H54 (cell line): ENCODE measurements around the gene C12orf75.

Experiments
- DNase-seq: peaks from one replicate; pipeline ENCODE4 v3.0.0; 2011; ENCODE audit warnings: low spot score, mixed read lengths; ENCODE audit not compliant: insufficient read length
- FAIRE-seq: peaks from 3 replicates; lab custom pipeline; 2011; peaks lifted over from hg19 to GRCh38; lab: Jason Lieb, UNC
- POLR2A ChIP-seq: IDR thresholded peaks from 2 replicates; pipeline ENCODE4 v1.6.1; 2011; ENCODE audit warnings: low read depth, mild to moderate bottlenecking, low read length

The C12orf75 gene

GRCh38 chr12:105352052-105352451 lies 21.6 kb downstream of the C12orf75 start:
- TF ChIP-seq POLR2A = no peak
- DNase-seq (no peak), FAIRE-seq (no peak)

GRCh38 chr12:105352940-105353635 lies 22.6 kb downstream of the C12orf75 start:
- DNase-seq (no peak), FAIRE-seq (no peak)
- no peak for TF ChIP-seq POLR2A

DNA sequence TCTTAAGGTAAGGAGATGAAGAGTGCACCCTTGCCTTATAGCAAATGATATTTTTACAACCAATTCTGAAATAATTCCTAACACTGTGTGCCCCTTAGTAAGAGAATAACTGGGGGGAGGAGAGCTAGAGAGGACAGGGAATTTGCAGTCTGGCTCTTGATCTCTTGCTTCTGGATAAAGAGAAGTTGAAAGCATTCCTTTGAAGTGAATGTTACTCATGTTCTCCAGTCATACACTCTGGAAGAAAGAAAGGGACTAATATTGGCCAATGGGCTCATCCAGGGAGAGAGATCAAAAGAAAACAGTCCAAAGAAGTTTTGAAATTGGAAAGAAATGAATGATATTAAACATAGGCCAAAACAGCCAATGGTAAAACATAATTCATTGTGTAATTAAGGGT lies 25.3 kb downstream of the C12orf75 start:
- peak; percentile 55 for FAIRE-seq
- no peak for TF ChIP-seq POLR2A
- no peak for DNase-seq

DNA sequence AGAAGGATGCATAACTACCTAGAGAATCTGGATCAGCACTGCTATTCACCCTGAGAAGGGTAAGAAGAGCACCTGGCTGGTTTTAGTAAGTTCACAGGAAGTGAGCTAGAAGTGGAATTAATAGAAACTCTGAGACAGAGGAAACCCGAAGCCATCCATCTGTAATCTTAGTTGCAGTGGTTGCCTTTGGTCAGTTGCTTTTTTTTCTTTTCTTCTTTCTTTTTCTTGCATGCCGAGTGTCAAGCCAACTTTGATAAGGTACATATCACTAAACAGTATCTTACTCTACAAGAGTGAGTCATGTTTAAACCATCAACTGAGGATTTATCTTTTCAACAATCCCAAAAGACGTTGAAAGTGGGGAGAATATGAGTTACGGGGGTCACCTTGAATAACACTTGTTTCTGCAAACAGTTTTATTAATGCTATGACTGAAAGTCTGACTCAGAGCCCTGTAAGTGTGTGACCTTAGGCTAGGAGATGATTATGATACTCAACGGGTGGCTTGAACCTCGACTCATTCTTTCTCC lies 26.7 kb downstream of the C12orf75 start:
- FAIRE-seq = peak; percentile 75
- DNase-seq = no peak
- TF ChIP-seq POLR2A = no peak

DNA sequence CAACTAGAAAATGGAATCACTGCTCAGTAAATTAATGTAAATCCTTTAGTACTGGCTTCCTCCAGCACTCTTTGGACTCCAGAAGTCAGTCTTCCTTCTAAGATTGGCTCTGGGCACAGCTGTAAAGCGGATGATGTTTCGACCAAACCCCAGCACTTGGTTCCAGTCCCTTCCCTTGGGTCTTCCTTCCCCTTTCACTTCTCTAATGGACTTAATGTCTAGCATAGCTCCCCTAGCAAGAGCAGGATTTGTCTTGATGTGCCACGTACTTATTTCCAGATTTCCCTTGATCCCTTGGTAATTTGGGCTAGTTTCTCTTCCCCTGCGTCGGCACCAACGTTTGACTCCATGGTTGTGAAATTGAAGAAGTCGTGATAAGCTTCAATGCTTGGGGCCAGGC lies 28.3 kb downstream of the C12orf75 start:
- no peak for TF ChIP-seq POLR2A
- DNase-seq = no peak
- no peak for FAIRE-seq

- DNase-seq (no peak), FAIRE-seq (no peak)
- no peak for TF ChIP-seq POLR2A
Observed at GRCh38 chr12:105359856-105360255, 29.4 kb downstream of the C12orf75 start.

- FAIRE-seq = no peak
- no peak for DNase-seq
- TF ChIP-seq POLR2A = no peak
Observed at GRCh38 chr12:105363890-105364289, 33.4 kb downstream of the C12orf75 start.

DNA sequence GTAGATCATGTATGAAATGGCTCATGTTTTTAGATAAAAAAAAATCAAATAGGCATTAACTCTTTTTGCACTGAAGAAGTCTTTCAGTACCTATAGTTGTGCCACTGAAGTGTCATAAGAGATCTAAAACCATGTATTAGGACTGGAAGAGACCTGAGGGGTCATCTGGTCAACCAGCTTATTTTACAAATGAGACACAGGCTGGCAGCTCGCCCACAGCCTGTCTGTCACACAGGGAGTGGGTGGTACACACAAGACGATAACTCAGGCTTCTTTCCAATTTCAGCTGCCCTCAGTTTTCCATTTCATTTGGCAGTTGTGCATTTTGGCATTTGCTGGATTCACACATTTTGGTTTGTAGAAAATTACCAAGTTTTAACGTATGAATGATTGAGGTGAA lies 34.7 kb downstream of the C12orf75 start:
- no peak for FAIRE-seq
- no peak for DNase-seq
- TF ChIP-seq POLR2A = no peak

DNA sequence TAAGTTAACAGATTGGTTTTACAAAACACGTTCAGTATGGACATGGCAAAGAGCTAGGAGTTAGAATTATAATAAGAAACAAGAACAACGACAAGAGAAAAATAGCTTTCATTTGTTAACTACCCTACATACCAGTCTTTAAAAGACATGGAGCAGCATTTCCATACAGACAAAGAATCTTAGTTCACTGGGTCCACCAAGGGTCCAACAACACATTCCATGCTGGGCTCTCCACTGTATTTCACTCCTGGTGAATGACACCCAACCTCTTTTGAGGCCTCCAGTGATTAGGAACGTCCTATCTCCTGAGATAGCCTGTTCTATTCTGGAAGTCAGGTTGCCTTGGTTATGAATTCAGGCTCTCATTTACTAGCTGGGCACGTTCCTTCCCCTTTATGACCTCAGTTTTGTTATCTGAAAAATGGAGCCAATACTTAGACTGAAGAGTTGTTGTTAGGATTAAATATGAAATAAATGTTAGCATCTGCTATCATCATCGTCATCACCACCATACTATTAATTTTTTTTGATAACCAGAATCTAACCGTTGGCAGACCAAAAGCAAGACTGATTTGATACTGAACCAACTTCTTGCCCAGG lies 37.7 kb downstream of the C12orf75 start:
- TF ChIP-seq POLR2A = no peak
- DNase-seq (no peak), FAIRE-seq (no peak)

GRCh38 chr12:105369014-105369413 lies 38.5 kb downstream of the C12orf75 start:
- TF ChIP-seq POLR2A = no peak
- FAIRE-seq (peak; percentile 60), DNase-seq (no peak)

GRCh38 chr12:105374303-105374702 lies 43.8 kb downstream of the C12orf75 start:
- DNase-seq (no peak), FAIRE-seq (no peak)
- no peak for TF ChIP-seq POLR2A

DNA sequence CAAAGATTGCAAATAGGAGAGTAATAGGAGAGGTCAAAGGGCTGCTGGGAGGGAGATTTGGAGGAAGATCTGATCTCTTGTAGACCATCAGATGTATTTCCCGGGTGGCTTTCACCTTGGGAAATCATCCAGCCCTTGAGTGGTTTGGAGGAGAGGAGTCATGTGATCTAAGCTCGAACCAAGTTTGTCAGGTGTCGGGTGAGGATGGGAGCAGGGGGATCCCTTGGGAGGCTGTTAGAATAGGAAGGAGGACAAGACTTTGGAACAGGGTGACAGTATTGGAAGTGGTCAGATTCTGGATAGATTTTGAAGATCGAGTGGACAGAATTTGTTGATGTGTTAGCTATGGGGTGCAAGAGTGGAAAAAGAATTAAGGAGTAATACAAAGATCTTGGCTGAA lies 46.6 kb downstream of the C12orf75 start:
- TF ChIP-seq POLR2A = no peak
- no peak for FAIRE-seq
- no peak for DNase-seq

DNA sequence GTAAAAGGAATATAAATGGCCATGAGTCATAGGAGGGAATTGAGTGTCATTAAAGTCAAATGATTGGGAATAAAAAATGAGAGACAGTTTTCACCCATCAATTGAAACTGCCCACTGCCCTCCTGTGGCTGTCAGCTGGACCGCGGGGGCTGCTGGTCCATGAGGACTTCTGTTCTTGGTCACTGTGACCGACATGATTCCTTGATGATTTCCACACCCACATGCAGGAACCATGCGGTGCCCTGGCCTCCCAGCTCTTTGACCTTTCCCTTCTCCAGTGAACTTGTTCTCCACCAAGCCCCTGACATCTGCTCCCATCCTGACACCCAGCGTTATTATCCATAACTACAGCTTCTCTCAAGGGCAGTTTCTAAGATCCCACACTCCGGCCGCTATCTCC lies 48.4 kb downstream of the C12orf75 start:
- no peak for FAIRE-seq
- TF ChIP-seq POLR2A = no peak
- DNase-seq = no peak

- FAIRE-seq (no peak), DNase-seq (peak; percentile 37)
- TF ChIP-seq POLR2A = no peak
Observed at GRCh38 chr12:105382771-105383622, 52.5 kb downstream of the C12orf75 start.

GRCh38 chr12:105384220-105384619 lies 53.7 kb downstream of the C12orf75 start:
- FAIRE-seq = no peak
- no peak for TF ChIP-seq POLR2A
- DNase-seq = no peak
